ENCODE measurements around the gene PON2.
"Not testable (repeated sequence)": the region's sequence is repeated elsewhere in the genome, so short reads cannot be mapped to it uniquely, and the experiment has no call there.

The PON2 gene

DNA sequence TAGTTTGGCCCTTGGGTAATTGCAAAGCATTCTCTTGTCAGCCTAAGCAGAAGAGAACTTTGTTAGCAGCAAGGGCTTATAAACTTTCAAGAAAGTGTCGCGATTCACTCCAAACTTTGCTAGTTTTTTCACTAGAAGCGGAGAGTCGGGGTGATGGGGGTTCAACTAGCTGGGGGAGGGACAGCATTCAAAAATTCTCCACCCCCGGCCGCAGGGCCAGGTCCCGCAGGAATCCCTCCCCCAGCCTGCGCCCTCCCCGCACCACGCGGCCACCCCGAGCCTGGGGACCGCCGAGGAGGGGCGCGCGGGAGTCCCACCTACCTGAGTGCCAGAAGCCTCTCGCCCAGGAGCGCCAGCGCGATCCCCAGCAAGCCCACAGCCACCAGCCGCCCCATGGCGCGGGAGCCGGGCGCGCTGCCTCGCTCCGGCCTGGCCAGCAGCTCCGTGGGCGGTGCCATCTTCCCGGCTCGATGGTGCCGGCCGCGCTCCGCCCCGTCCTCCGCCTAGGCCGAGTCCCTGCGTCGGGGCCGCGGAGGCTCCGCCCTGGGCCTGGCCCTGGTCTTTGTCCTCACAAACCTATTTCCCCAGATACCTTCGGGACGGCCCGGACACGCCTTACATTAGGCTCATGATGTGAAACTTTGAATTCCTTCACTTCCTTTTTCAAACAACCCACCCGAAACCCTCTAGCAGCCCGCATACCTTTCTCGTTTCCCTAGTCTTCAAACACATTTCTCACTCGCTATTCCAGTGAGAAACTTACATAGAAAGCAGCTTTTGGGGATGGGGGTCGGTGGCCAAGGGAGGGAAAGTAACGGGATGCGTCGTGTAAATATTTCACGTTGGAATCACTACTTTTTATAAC, at the start of gene PON2:
Gene PON2, minus strand, starts transcription at position 472 of the 865 bp plus-strand sequence. Its CDS starts 77 bp downstream, at position 395.
- peak within 1 kb of the TSS; percentile 50 to 74 (median 58) for H3K4me3 ChIP-seq
- H3K27ac ChIP-seq, result peak within 1 kb of the TSS; percentile 73 to 98 (median 94)

DNA sequence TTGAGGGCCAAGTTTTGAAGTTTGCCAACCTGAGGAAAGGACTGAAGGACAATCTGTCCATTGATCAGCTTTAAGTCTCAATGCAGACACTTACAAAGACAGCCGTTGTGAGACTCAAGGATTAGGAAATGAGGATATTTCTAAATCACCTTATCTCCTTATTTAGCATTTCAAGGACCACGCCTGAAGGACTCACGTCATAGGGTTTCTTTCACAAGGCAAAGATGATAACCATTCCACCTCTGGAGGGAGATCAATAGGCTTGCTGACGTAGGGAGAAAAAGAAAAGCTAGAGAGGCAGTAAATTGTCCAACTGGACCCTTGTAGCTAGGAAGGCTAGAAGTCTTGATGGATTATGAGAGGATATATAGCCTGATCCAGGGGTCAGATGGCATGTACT, 47.6 kb upstream of the PON2 start:
- no peak overlapping the region for H3K27ac ChIP-seq
- no peak overlapping the region for H3K4me3 ChIP-seq

DNA sequence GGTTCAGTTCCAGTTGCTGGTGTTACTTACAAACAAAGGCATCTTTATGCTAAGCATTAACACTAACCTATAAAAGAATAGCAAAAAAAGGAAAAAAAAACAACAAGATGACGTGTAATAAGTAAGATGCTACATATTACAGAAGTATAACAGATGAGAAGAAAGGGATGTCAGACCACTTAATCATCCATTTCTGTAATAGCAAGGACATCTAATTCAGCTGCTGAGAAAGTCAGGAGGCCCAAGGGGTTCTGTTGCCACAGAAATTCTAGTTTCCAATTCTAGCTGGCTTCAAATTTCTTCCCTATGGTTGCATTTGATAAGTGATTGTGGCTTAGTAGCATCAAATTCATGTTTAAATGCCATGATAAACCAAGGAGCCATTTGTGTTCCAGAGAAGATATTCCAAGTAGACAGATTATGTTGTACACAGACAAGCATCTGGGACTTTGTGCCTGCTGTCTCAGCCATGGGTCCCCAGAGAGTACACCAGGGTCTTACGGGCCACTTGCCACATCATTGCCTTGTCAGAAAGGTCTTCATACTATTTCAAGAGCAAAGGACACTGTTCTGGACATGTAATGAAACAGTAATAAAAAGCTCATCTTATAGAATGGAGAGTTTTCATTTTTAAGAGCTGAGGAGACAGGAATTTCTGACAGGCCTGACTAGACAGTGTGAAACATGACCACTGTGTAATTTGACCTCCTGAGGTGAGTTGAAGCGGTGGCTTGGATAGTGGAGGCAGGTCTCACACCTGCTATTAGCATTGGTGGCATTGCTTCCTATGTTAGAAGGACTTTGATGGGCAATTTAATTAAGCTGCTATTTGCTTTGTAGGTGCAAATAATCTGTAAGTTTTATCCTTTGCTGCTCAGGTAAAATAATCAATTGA, 46.7 kb upstream of the PON2 start:
- Histone ChIP-seq H3K27ac (no peak overlapping the region), H3K4me3 (no peak overlapping the region)

DNA sequence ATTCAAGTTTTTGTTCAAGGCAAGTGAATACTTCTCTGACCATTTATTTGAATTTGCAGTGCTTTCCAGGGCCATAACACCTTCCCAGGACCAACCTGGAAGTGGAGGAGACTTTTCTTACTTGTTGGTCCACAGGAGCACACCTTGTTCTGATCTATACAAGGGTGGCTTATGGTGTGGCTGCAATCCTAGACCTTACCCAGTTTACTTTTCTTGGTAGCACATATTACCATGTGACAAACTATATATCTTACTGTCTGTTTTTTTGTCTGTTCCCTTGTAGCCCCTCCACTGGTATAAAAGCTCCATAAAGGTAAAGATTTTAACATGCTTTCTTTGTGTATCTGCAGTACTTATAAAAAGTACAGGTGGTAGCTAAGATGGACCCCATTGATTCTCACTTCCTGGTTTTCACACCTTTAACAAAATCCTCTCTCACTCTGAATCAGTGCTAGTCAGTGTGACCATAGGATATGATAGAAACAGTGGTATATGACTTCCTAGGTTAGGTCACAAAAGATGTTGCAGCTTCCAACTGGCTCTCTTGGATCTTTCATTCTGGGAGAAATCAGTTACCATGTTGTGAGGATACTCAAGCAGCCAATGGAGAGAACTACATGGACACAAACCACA, 45.3 kb upstream of the PON2 start:
- Histone ChIP-seq H3K27ac (no peak overlapping the region), H3K4me3 (no peak overlapping the region)

DNA sequence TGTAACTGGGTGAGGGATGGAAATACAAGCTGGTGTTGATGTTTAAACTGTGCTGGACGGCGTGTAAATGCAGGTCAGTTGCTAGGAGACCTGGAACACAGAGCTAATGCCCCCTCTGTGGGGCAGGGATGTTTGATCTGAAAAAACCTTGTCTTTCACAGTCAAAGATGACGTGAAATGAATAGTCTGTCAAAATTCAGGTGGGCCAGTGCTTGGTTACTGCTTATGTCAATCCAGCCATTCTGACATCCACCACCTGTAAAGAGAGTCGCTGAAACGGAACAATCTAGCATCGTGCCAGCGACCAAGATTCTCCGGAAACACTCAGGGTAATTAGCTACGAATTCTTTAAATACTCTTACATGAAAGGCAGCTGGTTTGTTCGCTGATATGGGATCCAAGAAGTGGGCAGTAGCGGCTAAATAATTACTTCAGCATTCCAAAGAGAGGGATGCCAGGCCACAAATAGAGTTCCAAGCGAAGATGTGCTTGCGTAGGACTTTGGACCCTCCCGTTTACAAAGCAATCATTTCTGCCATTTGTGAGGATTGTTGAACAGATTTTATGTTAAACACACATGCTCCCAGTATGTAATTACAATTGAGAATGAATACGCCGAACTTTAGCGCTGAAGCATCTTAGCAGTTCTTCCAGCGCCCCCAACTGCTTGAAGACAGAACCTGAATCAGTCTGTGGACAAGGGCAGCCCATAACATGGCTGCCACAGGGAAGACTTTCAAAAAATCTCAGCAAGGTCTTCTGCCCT, 43.6 kb upstream of the PON2 start:
- H3K27ac ChIP-seq, result no peak overlapping the region
- no peak overlapping the region for H3K4me3 ChIP-seq

DNA sequence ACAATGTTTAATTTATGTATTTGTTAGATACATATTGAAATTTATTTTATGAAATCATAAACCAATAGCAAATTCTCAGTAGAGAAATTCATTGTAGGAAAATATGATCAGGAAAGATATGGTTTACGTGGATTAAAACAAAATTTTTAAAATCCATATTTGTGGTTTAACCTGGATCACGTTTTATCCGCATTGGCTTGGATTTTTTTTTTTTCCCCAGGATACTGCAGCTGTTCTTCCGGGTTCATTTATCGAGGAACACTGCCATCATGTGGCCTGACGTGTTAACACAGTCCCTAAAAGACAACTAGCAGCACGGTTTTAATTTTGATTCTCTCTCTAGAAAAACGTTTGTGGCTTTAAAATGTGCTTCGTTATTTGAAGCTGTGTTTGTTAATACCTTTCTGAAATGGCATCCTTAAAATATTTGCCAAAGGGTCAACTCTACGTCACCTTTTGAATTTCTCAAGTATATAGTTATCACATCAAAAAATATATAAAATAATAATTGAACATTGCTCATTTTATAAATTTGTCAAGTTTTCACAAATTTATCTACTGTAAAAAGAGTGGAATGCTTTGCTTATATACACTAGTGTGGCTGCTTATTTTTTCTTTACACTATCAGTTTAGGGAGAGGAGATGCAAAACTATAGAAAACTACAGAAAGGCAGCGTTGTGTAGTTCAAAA, 42.2 kb upstream of the PON2 start:
- no peak overlapping the region for H3K4me3 ChIP-seq
- no peak overlapping the region for H3K27ac ChIP-seq

DNA sequence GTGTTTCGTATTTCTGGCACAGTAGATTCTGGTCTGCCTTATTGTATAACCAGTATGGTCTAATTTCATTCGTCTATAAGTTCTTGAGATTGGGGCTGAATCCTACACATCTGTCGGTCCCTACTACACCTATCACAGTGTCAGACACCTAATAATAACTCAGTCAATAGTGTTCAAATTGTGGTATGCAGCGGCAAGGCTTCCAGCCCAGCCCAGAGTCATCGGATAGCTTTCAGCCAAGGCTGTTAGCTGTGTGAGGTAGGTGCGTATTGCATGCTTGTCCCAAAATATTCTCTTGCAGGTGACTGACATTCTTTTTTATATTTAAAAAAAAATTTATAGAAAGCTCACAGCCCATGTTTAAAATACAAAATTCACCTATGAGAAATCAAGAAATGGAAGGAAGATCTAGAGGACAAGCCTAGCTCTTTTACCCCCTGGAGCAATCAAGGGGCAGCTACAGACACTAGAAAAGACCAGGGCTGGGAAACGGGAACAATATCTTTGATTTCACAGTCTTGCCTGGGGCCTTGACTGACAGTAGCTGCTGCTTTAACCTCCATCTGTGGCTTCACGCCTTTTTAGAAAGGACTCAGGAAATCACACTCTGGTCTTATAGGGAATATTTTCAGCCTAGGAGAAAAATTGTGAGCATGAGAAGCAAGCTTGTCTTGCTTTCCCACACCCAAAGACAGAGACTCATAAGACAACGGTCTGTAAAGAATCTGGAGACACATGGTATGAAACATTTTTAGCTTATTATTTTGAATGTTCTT, 41.4 kb upstream of the PON2 start:
- no peak overlapping the region for H3K27ac ChIP-seq
- H3K4me3 ChIP-seq, result no peak overlapping the region

DNA sequence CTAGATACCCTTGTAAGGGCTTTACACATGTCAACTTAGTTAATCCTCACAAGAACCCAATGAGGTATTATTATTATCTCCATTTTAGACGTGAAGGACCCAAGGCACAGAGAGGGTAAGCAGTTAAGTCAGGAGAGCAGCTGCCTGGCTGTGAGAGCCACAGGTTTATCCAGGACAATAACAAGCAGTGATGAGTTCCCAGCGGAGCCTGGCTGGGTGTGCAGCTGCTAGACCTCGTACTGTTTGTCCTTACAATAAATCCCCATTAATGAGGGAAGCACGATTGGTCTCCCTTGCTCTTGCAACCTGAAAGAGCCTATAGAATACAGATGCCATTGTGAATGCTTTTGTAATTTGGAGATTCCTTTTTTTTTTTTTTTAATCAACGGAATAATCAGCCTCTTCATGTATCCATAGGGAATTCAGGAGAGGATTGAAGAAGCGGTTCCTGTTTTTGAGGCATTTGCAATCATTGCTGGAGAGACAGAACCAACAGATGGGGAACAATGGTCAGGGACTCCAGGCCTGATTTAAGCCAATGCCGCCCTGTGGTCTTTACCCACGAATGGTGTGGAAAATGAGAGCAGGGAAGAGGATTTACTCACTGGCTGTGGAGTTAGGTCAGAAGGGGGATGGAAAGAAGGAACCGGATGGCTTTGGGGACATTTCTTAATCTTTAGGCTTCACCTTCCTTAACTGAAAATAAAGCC, 38.6 kb upstream of the PON2 start:
- H3K4me3 ChIP-seq, result no peak overlapping the region

DNA sequence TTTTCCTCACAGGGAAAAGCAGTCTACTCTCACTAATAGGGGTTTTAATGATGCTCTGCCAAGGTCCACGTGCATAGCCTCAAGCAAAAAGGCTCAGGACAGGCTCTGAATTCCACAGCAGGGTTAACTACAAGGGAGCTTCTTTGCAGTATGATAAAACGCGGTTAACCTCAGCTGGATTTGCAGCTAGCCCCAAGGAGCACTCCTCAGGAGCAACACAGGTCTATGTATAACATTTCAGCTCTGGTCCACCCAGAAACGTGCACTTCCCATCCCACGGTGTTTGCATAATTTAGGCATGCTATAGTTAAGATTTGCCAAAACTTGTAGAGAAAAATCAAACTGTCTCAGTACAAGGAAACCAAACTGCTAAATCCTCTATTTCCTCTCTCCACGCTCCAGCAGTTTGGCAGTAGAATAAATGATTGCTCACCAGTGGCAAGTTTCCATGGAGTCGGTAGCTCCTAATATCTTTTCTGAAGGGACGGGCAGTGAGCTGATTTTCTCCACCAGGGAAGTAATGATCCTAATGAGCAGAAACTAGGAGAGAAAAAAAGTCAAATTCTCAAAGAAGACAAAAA, 37.8 kb upstream of the PON2 start:
- Histone ChIP-seq H3K4me3 (no peak overlapping the region), H3K27ac (no peak overlapping the region)

More for the DNA sequence above, 38.6 kb upstream of the PON2 start:
- H3K27ac ChIP-seq, result no peak overlapping the region

DNA sequence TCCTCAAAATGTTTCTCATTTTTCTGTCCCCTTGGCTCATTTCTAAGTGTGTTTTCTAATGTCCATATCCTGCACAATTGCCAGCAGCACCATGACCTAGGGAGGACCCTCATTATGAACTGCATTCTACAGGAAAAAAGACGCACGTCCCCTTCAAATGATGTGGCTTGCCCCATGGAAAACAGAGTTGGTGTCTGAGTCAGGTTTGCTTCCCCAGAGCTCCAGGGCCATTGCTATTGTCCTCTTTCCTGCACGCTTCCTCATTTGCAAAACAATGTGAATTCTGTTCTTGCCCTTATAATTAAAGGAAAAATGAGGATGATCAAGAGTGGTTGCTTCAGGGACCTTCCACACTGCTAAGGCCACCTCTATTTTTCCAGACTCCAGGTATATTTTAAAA, 36.2 kb upstream of the PON2 start:
- H3K4me3 ChIP-seq, result no peak overlapping the region
- H3K27ac ChIP-seq, result peak overlapping the region in 3 of 21 experiments; percentile 13 to 53 (median 33)

DNA sequence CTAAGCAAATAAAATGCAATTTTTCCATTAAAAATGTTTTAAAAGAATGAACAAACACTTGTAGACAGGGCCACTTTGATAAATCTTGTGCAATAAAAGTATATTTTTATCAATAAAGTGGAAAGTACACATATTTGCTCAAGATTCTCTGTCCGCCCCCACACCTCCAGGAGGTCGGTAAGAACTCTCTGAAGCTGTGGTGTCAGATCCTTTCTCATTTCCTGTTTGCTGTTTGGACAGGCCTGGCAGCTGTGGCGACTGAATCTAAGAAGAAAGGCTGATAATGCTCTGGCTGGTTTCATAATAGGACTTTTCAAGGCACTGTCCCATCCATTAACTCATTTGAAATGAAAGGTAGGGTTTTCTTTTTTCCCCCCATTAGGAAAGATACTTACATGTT, 35.6 kb upstream of the PON2 start:
- peak overlapping the region in 3 of 21 experiments; percentile 13 to 53 (median 33) for H3K27ac ChIP-seq
- no peak overlapping the region for H3K4me3 ChIP-seq

DNA sequence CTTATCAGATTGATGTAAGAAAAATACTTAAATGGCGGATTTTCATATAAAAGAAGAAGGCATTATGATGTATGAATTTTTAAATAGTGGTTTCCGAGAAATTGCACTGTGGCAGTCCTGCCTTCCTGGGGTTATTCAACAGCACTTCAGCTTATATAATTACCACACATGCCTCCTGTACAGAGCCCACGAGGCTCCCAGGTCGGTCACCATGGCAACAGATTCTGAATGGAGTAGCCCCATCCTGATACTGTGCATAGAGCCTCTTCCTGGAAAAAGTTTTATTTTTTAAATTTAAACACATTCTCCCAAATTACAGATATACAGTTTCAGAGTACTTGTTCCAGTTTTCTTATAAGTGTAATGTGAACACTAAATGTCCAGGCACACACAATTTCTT, 35.0 kb upstream of the PON2 start:
- Histone ChIP-seq H3K4me3 (no peak overlapping the region), H3K27ac (peak overlapping the region in 1 of 21 experiments; percentile 13)

DNA sequence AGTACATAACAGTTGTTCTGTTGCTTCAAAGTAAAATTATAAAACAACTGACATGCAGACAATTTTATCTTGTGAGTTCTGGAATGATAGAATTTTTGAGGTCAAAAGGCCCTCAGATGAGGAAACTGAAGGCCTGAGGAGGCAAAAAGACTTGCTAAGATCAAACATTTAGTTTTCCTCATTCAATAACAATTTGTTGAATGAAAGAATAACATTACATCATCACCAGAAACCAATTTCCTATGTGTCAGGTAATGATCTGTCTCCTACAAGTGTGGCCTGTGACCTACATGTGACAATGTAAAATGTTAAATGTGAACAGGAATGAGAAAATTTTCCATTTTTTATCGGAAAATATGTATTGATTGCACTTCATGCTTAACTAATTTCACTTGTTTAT, 34.4 kb upstream of the PON2 start:
- H3K27ac ChIP-seq, result no peak overlapping the region
- H3K4me3 ChIP-seq, result no peak overlapping the region

DNA sequence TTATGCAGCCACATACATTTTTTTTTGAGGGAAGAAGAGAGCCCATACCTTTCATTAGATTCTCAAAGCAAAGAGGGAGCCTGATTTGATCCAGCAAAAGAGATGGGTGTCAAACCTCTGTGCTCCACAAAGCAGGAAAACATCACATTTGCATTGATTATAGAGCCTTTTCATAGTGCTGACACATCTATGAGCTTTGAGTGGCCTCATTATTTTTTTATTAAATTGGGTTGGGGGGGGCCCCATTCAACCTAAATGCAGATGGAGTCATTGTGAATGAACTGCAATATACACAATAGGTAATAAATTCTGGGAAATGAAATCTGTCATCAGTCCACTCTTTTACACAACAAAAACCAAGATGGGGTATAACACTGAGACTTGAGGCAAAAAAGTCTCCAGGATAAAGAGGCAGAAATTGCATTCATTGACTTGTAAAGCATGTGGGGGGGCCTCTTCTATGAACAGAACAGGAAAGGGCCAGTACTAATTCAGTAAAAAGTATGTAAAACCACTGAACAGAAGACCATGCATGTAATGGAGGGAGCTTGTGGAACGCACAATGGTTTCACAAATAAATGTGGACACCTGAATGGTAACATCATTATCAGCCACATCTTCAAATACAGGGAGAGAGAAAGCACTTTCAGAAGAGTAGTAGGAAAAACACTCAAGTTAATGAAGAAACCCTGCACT, 33.2 kb upstream of the PON2 start:
- no peak overlapping the region for H3K4me3 ChIP-seq
- H3K27ac ChIP-seq, result no peak overlapping the region

DNA sequence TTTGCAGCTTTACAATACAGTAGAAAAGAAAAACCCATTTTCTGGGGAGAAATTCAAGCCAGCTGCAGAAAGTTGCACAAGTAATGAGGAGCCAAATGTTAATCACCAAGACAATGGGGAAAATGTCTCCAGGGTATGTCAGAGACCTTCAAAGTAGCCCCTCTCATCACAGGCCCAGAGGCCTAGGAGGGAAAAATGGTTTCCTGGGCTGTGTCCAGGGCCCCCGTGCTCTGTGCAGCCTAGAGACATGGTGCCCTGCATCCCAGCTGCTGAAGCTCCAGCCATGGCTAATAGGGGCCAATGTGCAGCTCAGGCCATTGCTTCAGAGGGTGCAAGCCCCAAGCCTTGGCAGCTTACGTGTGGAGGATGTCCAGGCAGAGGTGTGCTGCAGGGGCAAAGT, 25.8 kb upstream of the PON2 start:
- H3K4me3 ChIP-seq, result not testable (repeated sequence)

DNA sequence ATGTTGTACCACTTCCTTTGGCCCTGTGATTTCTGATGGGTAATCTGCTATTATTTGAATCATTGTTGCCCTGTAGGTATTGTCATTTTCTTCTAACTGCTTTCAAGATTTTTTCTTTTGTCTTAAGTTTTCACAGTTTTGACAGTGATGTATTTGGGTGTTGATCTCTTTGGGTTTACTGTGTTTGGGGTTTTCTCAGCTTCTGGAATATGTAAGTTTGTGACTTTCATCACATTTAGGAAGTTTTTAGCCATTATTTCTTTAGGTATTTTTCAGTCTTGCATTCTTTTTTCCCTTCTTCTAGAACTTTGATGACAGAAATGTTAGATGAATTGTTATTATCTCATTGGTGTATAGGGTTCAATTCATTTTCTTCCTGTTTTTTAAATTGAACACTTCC, 23.1 kb upstream of the PON2 start:
- no peak overlapping the region for H3K4me3 ChIP-seq
- no peak overlapping the region for H3K27ac ChIP-seq

More for the DNA sequence above, 25.8 kb upstream of the PON2 start:
- H3K27ac ChIP-seq, result not testable (repeated sequence)

All from skin epidermis (tissue), 12 donors.